Smooth muscle cell (in vitro differentiated cells): ENCODE results near the gene ZBTB18. TPM values are rescaled to one million over a fixed set of nuclear protein-coding genes. Genes with fewer than 3 reads are reported as not detected.

ENCODE experiments used
- DNase-seq: peaks from one replicate; lab custom pipeline; 2025; ENCODE audit not compliant: unreplicated experiment; lab: John Stamatoyannopoulos, UW
- H2AFZ ChIP-seq: fragments of 200-600 bp; sonication (generic); 2 replicates; pipeline ENCODE4 v1.6.0; 2016; ENCODE audit warnings: antibody characterized with exemption, low read depth, mild to moderate bottlenecking
- H3F3A ChIP-seq: fragments of 200-600 bp; sonication (generic); 2 replicates; pipeline ENCODE4 v1.6.0; 2017; ENCODE audit warnings: antibody characterized with exemption, low read depth
- H3K27ac ChIP-seq: fragments of 200-600 bp; sonication (generic); 2 replicates; pipeline ENCODE4 v1.5.1; 2016; ENCODE audit warnings: low read depth, mild to moderate bottlenecking
- H3K27me3 ChIP-seq: fragments of 200-600 bp; sonication (generic); 2 replicates; pipeline ENCODE4 v1.6.1; 2016; ENCODE audit warnings: low read depth, mild to moderate bottlenecking
- H3K36me3 ChIP-seq: fragments of 200-600 bp; sonication (generic); 2 replicates; pipeline ENCODE4 v1.5.1; 2016; ENCODE audit warnings: low read depth
- H3K4me1 ChIP-seq: fragments of 200-600 bp; sonication (generic); 2 replicates; pipeline ENCODE4 v1.5.1; 2016; ENCODE audit warnings: low read depth
- H3K4me2 ChIP-seq: fragments of 200-600 bp; sonication (generic); 2 replicates; pipeline ENCODE4 v1.6.0; 2016; ENCODE audit warnings: mild to moderate bottlenecking
- H3K4me3 ChIP-seq: fragments of 200-600 bp; sonication (generic); 2 replicates; pipeline ENCODE4 v1.5.1; 2016; ENCODE audit warnings: mild to moderate bottlenecking
- H3K79me2 ChIP-seq: fragments of 200-600 bp; sonication (generic); 2 replicates; pipeline ENCODE4 v1.6.0; 2016; ENCODE audit warnings: low read depth, mild to moderate bottlenecking
- H3K9ac ChIP-seq: fragments of 200-600 bp; sonication (generic); 2 replicates; pipeline ENCODE4 v1.6.0; 2016; ENCODE audit warnings: low read depth
- H3K9me3 ChIP-seq: fragments of 200-600 bp; sonication (generic); replicated peaks from 2 replicates; pipeline ENCODE4 v1.5.1; 2016; ENCODE audit warnings: low read depth
- H4K20me1 ChIP-seq: fragments of 200-600 bp; sonication (generic); 2 replicates; pipeline ENCODE4 v1.6.0; 2016; ENCODE audit warnings: low read depth
- CTCF ChIP-seq: fragments of 200-600 bp; sonication (generic); IDR thresholded peaks from 2 replicates; pipeline ENCODE4 v1.5.1; 2017; ENCODE audit warnings: borderline replicate concordance, mild to moderate bottlenecking, antibody characterized with exemption; ENCODE audit not compliant: insufficient read depth, poor library complexity, severe bottlenecking
- WGBS: methylation state at CpG from one replicate; pipeline ENCODE4 v1.1.7; 2016; ENCODE audit warnings: low lambda C conversion rate; 5-methylcytosine and 5-hydroxymethylcytosine counted together
- polyA plus RNA-seq: library from polyadenylated mRNA; unstranded; fragments of >200 nt; fragmentation: Nextera tagmentation; extraction: Ambion mirVana; gene quantifications from 2 replicates; pipeline ENCODE4 v1.2.1, GENCODE V29; 2016
- total RNA-seq: library from RNA; depleted of rRNA; stranded (reverse); fragments of >200 nt; gene quantifications from 2 replicates; pipeline ENCODE4 v1.2.3, GENCODE V29; 2014

ZBTB18 gene
- total and polyA plus RNA-seq, 2 experiments from 2014 or later: 0.29 to 4.6 TPM

- Histone ChIP-seq H3K4me1 (peaks cover 40% of the 10 kb centered on the region), H3F3A (peaks cover 21% of the 10 kb centered on the region), H4K20me1 (peaks cover 41% of the 10 kb centered on the region), H3K4me3 (peak overlapping the region; percentile 71), H2AFZ (no peak overlapping the region), H3K36me3 (no peaks in the 10 kb centered on the region), H3K4me2 (peak overlapping the region; percentile 66), H3K9ac (no peak overlapping the region), H3K79me2 (peaks cover 28% of the 10 kb centered on the region), H3K27me3 (no peaks in the 10 kb centered on the region), H3K9me3 (no peaks in the 10 kb centered on the region), H3K27ac (no peak overlapping the region)
- no peak for TF ChIP-seq CTCF
- peak; percentile 93 for DNase-seq
- WGBS: 0% methylated on average over 2 of the region's 109 CpGs
Observed at GRCh38 chr1:244048256-244049161, 2.6 kb upstream of the ZBTB18 start.

GRCh38 chr1:244049162-244050013, 1.7 kb upstream of the ZBTB18 start:
- no peak for DNase-seq
- Histone ChIP-seq H3K27me3 (no peaks in the 10 kb centered on the region), H3K9ac (peak overlapping the region; percentile 48), H3K4me3 (peak overlapping the region; percentile 71), H3K36me3 (no peaks in the 10 kb centered on the region), H3K4me2 (peak overlapping the region; percentile 97), H3K27ac (no peak overlapping the region), H4K20me1 (peaks cover 49% of the 10 kb centered on the region), H3K79me2 (peaks cover 28% of the 10 kb centered on the region), H3K9me3 (no peaks in the 10 kb centered on the region), H2AFZ (peak overlapping the region; percentile 61), H3F3A (peaks cover 21% of the 10 kb centered on the region), H3K4me1 (peaks cover 40% of the 10 kb centered on the region)
- under 1% methylated on average over 20 of the region's 76 CpGs for WGBS
- no peak for TF ChIP-seq CTCF

- DNase-seq: no peak
- Histone ChIP-seq H4K20me1 (peaks cover 50% of the 10 kb centered on the region), H2AFZ (peak overlapping the region; percentile 61), H3K9me3 (no peaks in the 10 kb centered on the region), H3K36me3 (no peaks in the 10 kb centered on the region), H3K27ac (no peak overlapping the region), H3F3A (peaks cover 21% of the 10 kb centered on the region), H3K4me3 (peak overlapping the region; percentile 71), H3K9ac (peak overlapping the region; percentile 48), H3K27me3 (no peaks in the 10 kb centered on the region), H3K4me2 (peak overlapping the region; percentile 97), H3K4me1 (peaks cover 40% of the 10 kb centered on the region), H3K79me2 (peaks cover 28% of the 10 kb centered on the region)
- WGBS: 9% methylated on average over 21 of the region's 21 CpGs
- no peak for TF ChIP-seq CTCF
Observed at GRCh38 chr1:244050014-244050834, 859 bp upstream of the ZBTB18 start.
